ENCODE results near the gene LPP. TPM values are rescaled to one million over a fixed set of nuclear protein-coding genes. Genes with fewer than 3 reads are reported as not detected.

The LPP gene
- total RNA-seq, 4 donors from 2014 or later: 45.9 to 81.1 (median 63.0) TPM

- H3K4me3 ChIP-seq (ENCODE audit: low read depth, poor library complexity, severe bottlenecking): no peak overlapping the region
- no peak for TF ChIP-seq CTCF (IDR thresholded peaks at IDR 0.05)
- TF ChIP-seq POLR2A (IDR thresholded peaks at IDR 0.05): no peak
- DNase-seq (ENCODE audit: low spot score in 2 of 2): no peak
- intact Hi-C loops (cut with DNase I; ENCODE audit: low total_unique reads): no loop called here
- WGBS, 2 donors: 94% methylated on average over 1 of the region's 1 CpG
These were observed 720.6 kb downstream of the LPP start for GRCh38 chr3:188874576-188874975.

GRCh38 chr3:188875413-188875812 is 721.5 kb downstream of the LPP start:
- intact Hi-C loops (cut with DNase I; ENCODE audit: low total_unique reads): no loop called here
- WGBS, 2 donors: 74 to 80% methylated on average over 1 of the region's 1 CpG
- H3K4me3 ChIP-seq (ENCODE audit: low read depth, poor library complexity, severe bottlenecking): no peak overlapping the region
- TF ChIP-seq CTCF (IDR thresholded peaks at IDR 0.05) (no peak), POLR2A (IDR thresholded peaks at IDR 0.05) (no peak)
- DNase-seq (ENCODE audit: low spot score in 2 of 2): no peak

GRCh38 chr3:188876370-188876769 is 722.4 kb downstream of the LPP start:
- intact Hi-C loops (cut with DNase I; ENCODE audit: low total_unique reads): no loop called here
- H3K4me3 ChIP-seq (ENCODE audit: low read depth, poor library complexity, severe bottlenecking): no peak overlapping the region
- WGBS, 2 donors: 83% methylated on average over 3 of the region's 3 CpGs
- no peak for DNase-seq (ENCODE audit: low spot score in 2 of 2)
- TF ChIP-seq CTCF (IDR thresholded peaks at IDR 0.05): no peak
- TF ChIP-seq POLR2A (IDR thresholded peaks at IDR 0.05): no peak

- H3K4me3 ChIP-seq (ENCODE audit: low read depth, poor library complexity, severe bottlenecking): no peak overlapping the region
- TF ChIP-seq CTCF (IDR thresholded peaks at IDR 0.05): no peak
- no peak for TF ChIP-seq POLR2A (IDR thresholded peaks at IDR 0.05)
- intact Hi-C loops (cut with DNase I; ENCODE audit: low total_unique reads): no loop called here
- WGBS, 2 donors: 83 to 86% methylated on average over 3 of the region's 3 CpGs
- no peak for DNase-seq (ENCODE audit: low spot score in 2 of 2)
These were observed 723.4 kb downstream of the LPP start for GRCh38 chr3:188877381-188877780.

- no peak overlapping the region for H3K4me3 ChIP-seq (ENCODE audit: low read depth, poor library complexity, severe bottlenecking)
- WGBS, 2 donors: 95 to 97% methylated on average over 2 of the region's 2 CpGs
- DNase-seq (ENCODE audit: low spot score in 2 of 2): no peak
- TF ChIP-seq POLR2A (IDR thresholded peaks at IDR 0.05) (no peak), CTCF (IDR thresholded peaks at IDR 0.05) (no peak)
- intact Hi-C loops (cut with DNase I; ENCODE audit: low total_unique reads): no loop called here
These were observed 724.1 kb downstream of the LPP start for GRCh38 chr3:188878076-188878475.

GRCh38 chr3:188881954-188882641 is 728.1 kb downstream of the LPP start:
- H3K4me3 ChIP-seq (ENCODE audit: low read depth, poor library complexity, severe bottlenecking): no peak overlapping the region
- no peak for TF ChIP-seq POLR2A (IDR thresholded peaks at IDR 0.05)
- TF ChIP-seq CTCF (IDR thresholded peaks at IDR 0.05): no peak
- DNase-seq (ENCODE audit: low spot score in 2 of 2): no peak
- intact Hi-C loops (cut with DNase I; ENCODE audit: low total_unique reads): no loop called here
